Hepatocyte (in vitro differentiated cells): ENCODE measurements around the gene ARHGAP22. TPM values are rescaled to one million over a fixed set of nuclear protein-coding genes. Genes with fewer than 3 reads are reported as not detected.

Experiments
- DNase-seq: peaks from one replicate; pipeline ENCODE4 v3.0.0-alpha.2; 2016; ENCODE audit warnings: low spot score
- H2AFZ ChIP-seq: fragments of 200-600 bp; sonication (generic); 2 replicates; pipeline ENCODE4 v1.6.0; 2016; ENCODE audit warnings: antibody characterized with exemption, mild to moderate bottlenecking
- H3K27ac ChIP-seq: fragments of 200-600 bp; sonication (generic); 2 replicates; pipeline ENCODE4 v1.5.1; 2016; ENCODE audit warnings: mild to moderate bottlenecking
- H3K27me3 ChIP-seq: fragments of 200-600 bp; sonication (generic); 2 replicates; pipeline ENCODE4 v1.6.1; 2016
- H3K36me3 ChIP-seq: fragments of 200-600 bp; sonication (generic); replicated peaks from 2 replicates; pipeline ENCODE4 v1.5.1; 2016; ENCODE audit warnings: low read depth; ENCODE audit not compliant: insufficient read depth
- H3K4me1 ChIP-seq: fragments of 200-600 bp; sonication (generic); 2 replicates; pipeline ENCODE4 v1.5.1; 2016; ENCODE audit warnings: mild to moderate bottlenecking, moderate library complexity; ENCODE audit not compliant: insufficient read depth
- H3K4me2 ChIP-seq: fragments of 200-600 bp; sonication (generic); 2 replicates; pipeline ENCODE4 v1.6.0; 2016
- H3K4me3 ChIP-seq: fragments of 200-600 bp; sonication (generic); 2 replicates; pipeline ENCODE4 v1.5.1; 2016; ENCODE audit warnings: mild to moderate bottlenecking
- H3K79me2 ChIP-seq: fragments of 200-600 bp; sonication (generic); 2 replicates; pipeline ENCODE4 v1.6.0; 2017; ENCODE audit warnings: mild to moderate bottlenecking
- H3K9me2 ChIP-seq: fragments of 200-600 bp; sonication (generic); replicated peaks from 2 replicates; pipeline ENCODE4 v1.6.0; 2017; ENCODE audit warnings: mild to moderate bottlenecking; ENCODE audit not compliant: insufficient read depth
- H3K9me3 ChIP-seq: fragments of 200-600 bp; sonication (generic); 2 replicates; pipeline ENCODE4 v1.5.1; 2016; ENCODE audit warnings: low read depth, mild to moderate bottlenecking
- H4K20me1 ChIP-seq: fragments of 200-600 bp; sonication (generic); 2 replicates; pipeline ENCODE4 v1.6.0; 2016; ENCODE audit warnings: mild to moderate bottlenecking; ENCODE audit not compliant: insufficient read depth, poor library complexity, severe bottlenecking
- EZH2 ChIP-seq: fragments of 200-600 bp; sonication (generic); IDR thresholded peaks from 2 replicates; pipeline ENCODE4 v1.6.1; 2016; ENCODE audit warnings: antibody characterized with exemption, mild to moderate bottlenecking, borderline replicate concordance
- EZH2phosphoT487 ChIP-seq: fragments of 200-600 bp; sonication (generic); IDR thresholded peaks from one replicate; pipeline ENCODE4 v1.6.1; 2018; ENCODE audit warnings: antibody characterized with exemption, mild to moderate bottlenecking, low read depth, moderate library complexity; ENCODE audit not compliant: unreplicated experiment, severe bottlenecking
- WGBS: methylation state at CpG from one replicate; pipeline ENCODE4 v1.1.6; 2016; ENCODE audit warnings: low lambda C conversion rate; ENCODE audit errors: missing lambda C conversion rate; 5-methylcytosine and 5-hydroxymethylcytosine counted together
- polyA plus RNA-seq: library from polyadenylated mRNA; unstranded; fragments of >200 nt; fragmentation: Nextera tagmentation; extraction: Ambion mirVana; gene quantifications from 2 replicates; pipeline ENCODE4 v1.2.1, GENCODE V29; 2016
- total RNA-seq: library from RNA; depleted of rRNA; stranded (reverse); fragments of >200 nt; gene quantifications from 2 replicates; pipeline ENCODE4 v1.2.3, GENCODE V29; 2014
- TF ChIP-seq, protein P1 (sequence below): fragments of 200-600 bp; sonication (generic); IDR thresholded peaks from 2 replicates; pipeline ENCODE4 v1.5.1; 2016; ENCODE audit warnings: antibody characterized with exemption, mild to moderate bottlenecking; ENCODE audit not compliant: poor library complexity

ARHGAP22 gene
- total and polyA plus RNA-seq, 2 experiments from 2014 or later: 1.7 to 1.8 TPM

DNA sequence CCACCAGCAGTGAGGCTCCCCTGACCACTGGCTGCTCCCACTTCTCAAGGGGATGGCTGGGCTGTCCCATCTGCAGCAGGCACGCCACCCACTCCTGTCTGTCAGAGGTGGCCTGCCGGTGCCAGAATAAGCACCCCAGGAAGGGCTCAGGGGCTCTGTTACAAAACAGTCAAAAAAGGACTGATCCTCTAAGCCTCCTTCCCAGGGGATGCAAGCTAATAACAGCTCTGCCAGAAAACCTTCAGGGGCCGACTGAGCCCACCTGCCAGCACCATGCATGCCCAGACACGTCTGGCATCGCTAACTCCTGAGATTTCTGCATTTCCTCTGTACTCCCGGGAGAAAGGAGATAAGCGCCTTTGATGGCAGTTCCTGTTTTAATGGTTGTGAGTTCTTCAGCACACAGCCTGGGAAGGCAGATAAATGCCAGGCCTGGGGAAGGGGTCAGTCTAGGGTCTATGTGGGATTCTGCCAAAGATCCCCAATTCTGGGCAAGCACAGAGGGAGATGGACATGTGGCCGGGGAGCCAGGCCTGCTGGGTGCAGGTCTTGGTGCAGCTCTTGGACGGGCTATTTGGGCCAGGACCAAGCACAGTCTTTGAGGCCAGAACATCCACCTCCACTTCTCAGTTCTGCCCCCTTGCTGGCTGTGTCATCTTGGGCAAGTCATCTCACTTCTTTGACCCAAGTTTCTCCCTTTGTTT is 128.4 kb downstream of the ARHGAP22 start:
- Histone ChIP-seq H3K4me3 (no peak overlapping the region), H3K27ac (no peak overlapping the region), H3K36me3 (no peaks in the 10 kb centered on the region), H3K27me3 (no peaks in the 10 kb centered on the region), H3K4me2 (no peak overlapping the region), H3K79me2 (no peaks in the 10 kb centered on the region), H2AFZ (no peak overlapping the region), H3K9me3 (no peaks in the 10 kb centered on the region), H4K20me1 (no peaks in the 10 kb centered on the region), H3K9me2 (no peaks in the 10 kb centered on the region), H3K4me1 (peaks cover 4% of the 10 kb centered on the region)
- DNase-seq: no peak
- WGBS: 47% methylated on average over 9 of the region's 9 CpGs
- TF ChIP-seq, protein P1, sequence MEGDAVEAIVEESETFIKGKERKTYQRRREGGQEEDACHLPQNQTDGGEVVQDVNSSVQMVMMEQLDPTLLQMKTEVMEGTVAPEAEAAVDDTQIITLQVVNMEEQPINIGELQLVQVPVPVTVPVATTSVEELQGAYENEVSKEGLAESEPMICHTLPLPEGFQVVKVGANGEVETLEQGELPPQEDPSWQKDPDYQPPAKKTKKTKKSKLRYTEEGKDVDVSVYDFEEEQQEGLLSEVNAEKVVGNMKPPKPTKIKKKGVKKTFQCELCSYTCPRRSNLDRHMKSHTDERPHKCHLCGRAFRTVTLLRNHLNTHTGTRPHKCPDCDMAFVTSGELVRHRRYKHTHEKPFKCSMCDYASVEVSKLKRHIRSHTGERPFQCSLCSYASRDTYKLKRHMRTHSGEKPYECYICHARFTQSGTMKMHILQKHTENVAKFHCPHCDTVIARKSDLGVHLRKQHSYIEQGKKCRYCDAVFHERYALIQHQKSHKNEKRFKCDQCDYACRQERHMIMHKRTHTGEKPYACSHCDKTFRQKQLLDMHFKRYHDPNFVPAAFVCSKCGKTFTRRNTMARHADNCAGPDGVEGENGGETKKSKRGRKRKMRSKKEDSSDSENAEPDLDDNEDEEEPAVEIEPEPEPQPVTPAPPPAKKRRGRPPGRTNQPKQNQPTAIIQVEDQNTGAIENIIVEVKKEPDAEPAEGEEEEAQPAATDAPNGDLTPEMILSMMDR: no peak
- TF ChIP-seq EZH2 (no peak), EZH2phosphoT487 (no peak)

DNA sequence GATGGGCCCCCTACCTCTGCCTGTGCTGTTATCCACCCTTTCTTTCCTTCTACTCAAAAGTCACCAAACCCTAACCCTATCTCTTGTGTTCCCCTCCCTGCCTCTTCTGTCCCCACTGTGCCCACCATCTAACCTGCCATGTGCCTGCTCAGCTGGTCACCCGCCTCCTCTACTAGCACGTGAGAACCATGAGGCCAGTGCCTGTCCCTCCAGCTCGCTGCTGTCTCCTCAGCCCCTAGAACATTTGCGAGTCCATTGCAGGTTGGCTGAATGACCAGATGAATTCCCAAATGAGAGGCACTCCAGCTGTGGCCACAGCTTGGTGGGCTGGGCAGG is 129.0 kb downstream of the ARHGAP22 start:
- Histone ChIP-seq H3K27me3 (no peaks in the 10 kb centered on the region), H3K27ac (no peak overlapping the region), H4K20me1 (no peaks in the 10 kb centered on the region)

DNA sequence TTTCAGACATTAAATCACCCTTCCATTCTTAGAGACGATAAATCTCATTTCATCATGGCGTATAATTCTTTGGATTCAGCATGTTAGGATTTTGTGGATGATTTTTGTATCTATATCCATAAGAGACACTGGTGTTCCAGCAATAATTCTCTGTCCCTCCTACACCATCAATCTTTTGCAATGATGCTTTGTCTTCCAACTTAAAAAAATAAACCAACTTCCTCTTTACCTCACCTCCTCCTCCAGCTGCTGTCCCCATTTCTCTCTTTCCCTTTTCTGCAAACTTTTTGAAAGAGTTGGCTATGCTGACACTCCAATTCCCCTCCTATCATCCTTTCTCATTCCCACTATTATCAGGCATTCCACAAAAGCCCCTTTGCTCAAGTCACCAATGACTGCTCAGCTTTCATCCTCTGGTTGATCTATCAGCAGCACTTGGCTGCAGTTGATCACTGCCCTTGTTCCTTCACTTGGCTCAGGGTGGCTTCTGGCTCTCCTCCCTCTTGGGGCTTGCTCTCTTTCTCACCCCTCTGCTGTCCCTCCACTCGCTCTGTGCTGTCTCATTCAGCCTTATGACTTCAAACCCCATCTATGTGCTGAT is 130.0 kb downstream of the ARHGAP22 start:
- H3K4me2 ChIP-seq: no peak overlapping the region
- no peak for TF ChIP-seq EZH2
- DNase-seq: no peak
- H3K4me3 ChIP-seq: no peak overlapping the region
- H3K36me3 ChIP-seq: no peaks in the 10 kb centered on the region
- WGBS: over 99% methylated on average over 3 of the region's 3 CpGs
- no peak overlapping the region for H2AFZ ChIP-seq
- no peak overlapping the region for H3K27ac ChIP-seq
- no peaks in the 10 kb centered on the region for H3K9me2 ChIP-seq
- no peaks in the 10 kb centered on the region for H4K20me1 ChIP-seq
- H3K27me3 ChIP-seq: no peaks in the 10 kb centered on the region
- H3K9me3 ChIP-seq: no peaks in the 10 kb centered on the region
- no peaks in the 10 kb centered on the region for H3K79me2 ChIP-seq
- H3K4me1 ChIP-seq: peaks cover 9% of the 10 kb centered on the region

More for the DNA sequence above, 129.0 kb downstream of the ARHGAP22 start:
- H3K9me3 ChIP-seq: no peaks in the 10 kb centered on the region
- no peak overlapping the region for H2AFZ ChIP-seq
- no peaks in the 10 kb centered on the region for H3K4me1 ChIP-seq
- H3K4me2 ChIP-seq: no peak overlapping the region
- H3K4me3 ChIP-seq: no peak overlapping the region
- WGBS: 92% methylated on average over 4 of the region's 4 CpGs
- no peaks in the 10 kb centered on the region for H3K79me2 ChIP-seq
- DNase-seq: no peak
- TF ChIP-seq EZH2: no peak
- TF ChIP-seq, protein P1: no peak
- TF ChIP-seq EZH2phosphoT487: no peak
- no peaks in the 10 kb centered on the region for H3K9me2 ChIP-seq
- no peaks in the 10 kb centered on the region for H3K36me3 ChIP-seq

DNA sequence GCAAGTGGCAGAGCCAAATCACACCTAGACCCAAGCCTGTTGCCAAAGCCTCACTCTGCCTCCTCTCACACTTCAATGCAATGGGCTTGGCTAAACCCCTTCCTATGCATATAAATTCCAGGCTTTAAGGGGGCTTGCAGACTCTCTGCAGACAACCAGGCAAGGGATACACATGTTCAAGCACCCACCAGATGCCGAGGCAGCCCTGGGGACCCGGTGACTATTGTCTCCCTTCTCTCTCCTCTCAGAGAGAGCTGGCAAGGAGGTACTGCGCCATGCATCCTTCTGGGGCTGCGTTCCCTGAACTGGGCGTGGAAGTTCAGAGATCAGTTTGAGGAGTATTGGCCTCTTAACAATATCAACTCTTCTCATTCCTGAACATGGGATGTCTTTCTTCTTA is 131.2 kb downstream of the ARHGAP22 start:
- H3K4me2 ChIP-seq: no peak overlapping the region
- H4K20me1 ChIP-seq: no peaks in the 10 kb centered on the region
- H3K79me2 ChIP-seq: no peaks in the 10 kb centered on the region
- TF ChIP-seq EZH2phosphoT487 (no peak), EZH2 (no peak)
- TF ChIP-seq, protein P1: no peak
- H3K36me3 ChIP-seq: no peaks in the 10 kb centered on the region
- no peaks in the 10 kb centered on the region for H3K27me3 ChIP-seq
- no peak overlapping the region for H3K27ac ChIP-seq
- peaks cover 20% of the 10 kb centered on the region for H3K4me1 ChIP-seq
- WGBS: 92% methylated on average over 5 of the region's 5 CpGs
- no peak overlapping the region for H2AFZ ChIP-seq
- no peak for DNase-seq
- H3K9me3 ChIP-seq: no peaks in the 10 kb centered on the region
- no peak overlapping the region for H3K4me3 ChIP-seq
- H3K9me2 ChIP-seq: no peaks in the 10 kb centered on the region
